Peyer's patch (tissue), 4 donors: ENCODE data around the gene MEIS1.

ENCODE experiments used
- CTCF ChIP-seq, 6 experiments: fragments of 450-650 bp in 4 of 6; fragments of 200-600 bp in 2 of 6; sonication (generic) in 1 of 6; IDR thresholded peaks; one replicate each; pipeline ENCODE4 v1.5.1; 2017 to 2019; ENCODE audit warnings: antibody characterized with exemption in 6 of 6, mild to moderate bottlenecking in 3 of 6, moderate library complexity in 1 of 6
- POLR2A ChIP-seq, 2 donors: fragments of 450-650 bp; IDR thresholded peaks; one replicate each; pipeline ENCODE4 v1.5.1; 2017; ENCODE audit warnings: antibody characterized with exemption in 2 of 2, mild to moderate bottlenecking in 2 of 2, moderate library complexity in 2 of 2

GRCh38 chr2:66543257-66543767 is 108.4 kb downstream of the MEIS1 start:
- TF ChIP-seq CTCF (IDR thresholded peaks at IDR 0.05) (no peak), POLR2A (IDR thresholded peaks at IDR 0.05) (no peak)
